ENCODE data around the gene DCST1. TPM values are rescaled to one million over a fixed set of nuclear protein-coding genes. Genes with fewer than 3 reads are reported as not detected.
A peak's percentile ranks its signal among the peaks of the same experiment; 100 is the strongest.

The DCST1 gene
- polyA plus RNA-seq, 1 experiment, result not detected

GRCh38 chr1:155083865-155084721 lies 50.5 kb downstream of the DCST1 start:
- CTCF ChIA-PET, result interaction anchor here (0.7 to 4.7 kb wide), 33 partner anchors 9 to 604 kb away, joined by 3 to 147 read pairs (median 5); partner anchors contain the start of genes ADAM15, EFNA4, KRTCAP2 and PBXIP1
- peak overlapping the region; percentile 80 for H3K4me3 ChIP-seq (ENCODE audit: low read depth, low read length)
- no peaks in the 10 kb centered on the region for H3K36me3 ChIP-seq (ENCODE audit: control insufficient read depth, insufficient read depth, low read length)
- POLR2A ChIA-PET, result interaction anchor here (0.5 kb wide), 1 partner anchor 240 kb away, joined by 3 read pairs; no protein-coding TSS in a partner anchor
- DNase-seq (ENCODE audit: low read depth), result no peak
- H3K27me3 ChIP-seq (ENCODE audit: control insufficient read depth, insufficient read depth, low read length), result peaks cover 38% of the 10 kb centered on the region
- TF ChIP-seq, protein P1, sequence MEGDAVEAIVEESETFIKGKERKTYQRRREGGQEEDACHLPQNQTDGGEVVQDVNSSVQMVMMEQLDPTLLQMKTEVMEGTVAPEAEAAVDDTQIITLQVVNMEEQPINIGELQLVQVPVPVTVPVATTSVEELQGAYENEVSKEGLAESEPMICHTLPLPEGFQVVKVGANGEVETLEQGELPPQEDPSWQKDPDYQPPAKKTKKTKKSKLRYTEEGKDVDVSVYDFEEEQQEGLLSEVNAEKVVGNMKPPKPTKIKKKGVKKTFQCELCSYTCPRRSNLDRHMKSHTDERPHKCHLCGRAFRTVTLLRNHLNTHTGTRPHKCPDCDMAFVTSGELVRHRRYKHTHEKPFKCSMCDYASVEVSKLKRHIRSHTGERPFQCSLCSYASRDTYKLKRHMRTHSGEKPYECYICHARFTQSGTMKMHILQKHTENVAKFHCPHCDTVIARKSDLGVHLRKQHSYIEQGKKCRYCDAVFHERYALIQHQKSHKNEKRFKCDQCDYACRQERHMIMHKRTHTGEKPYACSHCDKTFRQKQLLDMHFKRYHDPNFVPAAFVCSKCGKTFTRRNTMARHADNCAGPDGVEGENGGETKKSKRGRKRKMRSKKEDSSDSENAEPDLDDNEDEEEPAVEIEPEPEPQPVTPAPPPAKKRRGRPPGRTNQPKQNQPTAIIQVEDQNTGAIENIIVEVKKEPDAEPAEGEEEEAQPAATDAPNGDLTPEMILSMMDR (IDR thresholded peaks at IDR 0.05; ENCODE audit: insufficient read depth, low read depth, low read length), result peak; percentile 35

- peaks cover 32% of the 10 kb centered on the region for H3K27me3 ChIP-seq (ENCODE audit: control insufficient read depth, insufficient read depth, low read length)
- ChIA-PET POLR2A (interaction anchor here (0.5 to 0.6 kb wide), 2 partner anchors 34 to 239 kb away, joined by 3 read pairs; no protein-coding TSS in a partner anchor), CTCF (interaction anchor here (0.6 to 4.7 kb wide), 50 partner anchors 8 to 892 kb away, joined by 3 to 147 read pairs (median 5); partner anchors contain the start of genes ADAM15, CHRNB2, EFNA4 and FLAD1)
- no peaks in the 10 kb centered on the region for H3K36me3 ChIP-seq (ENCODE audit: control insufficient read depth, insufficient read depth, low read length)
- TF ChIP-seq, protein P1 (IDR thresholded peaks at IDR 0.05; ENCODE audit: insufficient read depth, low read depth, low read length), result peak; percentile 96
- H3K4me3 ChIP-seq (ENCODE audit: low read depth, low read length), result peak overlapping the region; percentile 80
- peak; percentile 62 for DNase-seq (ENCODE audit: low read depth)
Measured at GRCh38 chr1:155084722-155085503, 51.3 kb downstream of the DCST1 start.

GRCh38 chr1:155085504-155086127 lies 52.0 kb downstream of the DCST1 start:
- POLR2A ChIA-PET, result interaction anchor here (0.6 kb wide), 1 partner anchor 35 kb away, joined by 3 read pairs; no protein-coding TSS in a partner anchor
- Histone ChIP-seq H3K36me3 (ENCODE audit: control insufficient read depth, insufficient read depth, low read length) (no peaks in the 10 kb centered on the region), H3K27me3 (ENCODE audit: control insufficient read depth, insufficient read depth, low read length) (peaks cover 26% of the 10 kb centered on the region), H3K4me3 (ENCODE audit: low read depth, low read length) (peak overlapping the region; percentile 80)
- no peak for DNase-seq (ENCODE audit: low read depth)
- TF ChIP-seq, protein P1 (IDR thresholded peaks at IDR 0.05; ENCODE audit: insufficient read depth, low read depth, low read length), result no peak
- CTCF ChIA-PET, result interaction anchor here (0.9 to 4.7 kb wide), 42 partner anchors 9 to 606 kb away, joined by 3 to 147 read pairs (median 5); partner anchors contain the start of genes ADAM15, EFNA4, FLAD1 and KRTCAP2

GRCh38 chr1:155086128-155086741 lies 52.6 kb downstream of the DCST1 start:
- TF ChIP-seq, protein P1 (IDR thresholded peaks at IDR 0.05; ENCODE audit: insufficient read depth, low read depth, low read length), result peak; percentile 97
- CTCF ChIA-PET, result interaction anchor here (0.6 to 4.7 kb wide), 21 partner anchors 10 to 606 kb away, joined by 3 to 147 read pairs (median 10); partner anchors contain the start of genes ADAM15, EFNA4, KRTCAP2 and PBXIP1
- no peaks in the 10 kb centered on the region for H3K36me3 ChIP-seq (ENCODE audit: control insufficient read depth, insufficient read depth, low read length)
- POLR2A ChIA-PET, result no interaction called here
- DNase-seq (ENCODE audit: low read depth), result no peak
- no peak overlapping the region for H3K4me3 ChIP-seq (ENCODE audit: low read depth, low read length)
- H3K27me3 ChIP-seq (ENCODE audit: control insufficient read depth, insufficient read depth, low read length), result peaks cover 23% of the 10 kb centered on the region

All from BJ (cell line).